NB4 (cell line): ENCODE data around the gene PPP4R3C.

ENCODE experiments used
- CTCF ChIP-seq: IDR thresholded peaks from one replicate; pipeline ENCODE4 v1.5.1; 2012; ENCODE audit warnings: low read depth, low read length
- POLR2A ChIP-seq: IDR thresholded peaks from 2 replicates; pipeline ENCODE4 v1.6.1; 2011; ENCODE audit warnings: mild to moderate bottlenecking; ENCODE audit not compliant: insufficient read length; ENCODE audit errors: extremely low read depth

DNA sequence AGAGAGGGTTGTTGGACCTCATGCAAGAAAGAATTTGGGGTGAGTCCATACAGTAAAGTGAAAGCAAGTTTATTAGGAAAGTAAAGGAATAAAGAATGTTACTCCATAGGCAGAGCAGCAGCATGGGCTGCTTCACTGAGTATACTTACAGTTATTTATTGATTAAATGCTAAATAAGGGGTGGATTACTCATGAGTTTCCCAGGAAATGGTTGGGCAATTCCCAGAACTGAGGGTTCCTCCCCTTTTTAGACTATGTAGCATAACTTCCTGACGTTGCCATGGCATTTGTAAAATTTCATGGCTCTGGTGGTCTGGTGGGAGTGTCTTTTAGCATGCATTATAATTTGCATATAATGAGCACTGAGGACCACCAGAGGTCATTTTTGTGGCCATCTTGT, 16.7 kb downstream of the PPP4R3C start:
- TF ChIP-seq POLR2A: no peak
- no peak for TF ChIP-seq CTCF
